ENCODE measurements around the gene SIAH1. TPM values are rescaled to one million over a fixed set of nuclear protein-coding genes. Genes with fewer than 3 reads are reported as not detected.
"Not testable (repeated sequence)": the region's sequence is repeated elsewhere in the genome, so short reads cannot be mapped to it uniquely, and the experiment has no call there.

Gene SIAH1
- total RNA-seq, 1 donor from 2014 or later, result 14.3 TPM

- intact Hi-C loops (cut with micrococcal nuclease), result no loop called here
Measured at GRCh38 chr16:48393485-48394354, 8.5 kb upstream of the SIAH1 start.

DNA sequence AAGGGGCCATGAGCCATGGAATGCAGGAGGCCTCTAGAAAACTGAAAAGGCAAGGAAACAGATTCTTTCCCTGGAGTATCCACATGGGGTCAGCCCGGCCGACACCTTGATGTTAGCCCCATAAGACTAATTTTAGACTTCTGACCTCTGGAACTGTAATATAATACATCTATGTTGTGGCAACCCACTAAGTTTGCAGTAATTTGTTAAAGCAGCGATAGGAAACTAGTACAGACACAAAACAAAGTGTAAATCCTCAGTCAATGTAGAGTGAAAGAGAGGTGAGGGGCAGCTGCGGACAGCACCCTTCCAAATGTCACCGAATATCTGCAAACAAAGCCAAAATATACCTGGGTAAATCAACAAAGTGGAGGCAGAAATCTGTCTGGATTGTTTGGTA, 7.2 kb upstream of the SIAH1 start:
- intact Hi-C loops (cut with micrococcal nuclease), result no loop called here

GRCh38 chr16:48386559-48387312, 1.5 kb upstream of the SIAH1 start:
- intact Hi-C loops (cut with micrococcal nuclease), result loop anchor here (10.0 kb wide), 2 partner anchors 1592 to 1678 kb away; partner anchors contain the start of gene HEATR3

- intact Hi-C loops (cut with micrococcal nuclease), result loop anchor here (1.0 to 10.0 kb wide), 13 partner anchors 18 to 1696 kb away; partner anchors contain the start of genes C16orf87, HEATR3, LONP2 and ORC6
Measured at GRCh38 chr16:48384520-48385252, 527 bp downstream of the SIAH1 start.

- intact Hi-C loops (cut with micrococcal nuclease), result loop anchor here (1.0 to 10.0 kb wide), 8 partner anchors 18 to 1695 kb away; partner anchors contain the start of genes HEATR3, ORC6 and VPS35
Measured at GRCh38 chr16:48383877-48384519, 1.2 kb downstream of the SIAH1 start.

DNA sequence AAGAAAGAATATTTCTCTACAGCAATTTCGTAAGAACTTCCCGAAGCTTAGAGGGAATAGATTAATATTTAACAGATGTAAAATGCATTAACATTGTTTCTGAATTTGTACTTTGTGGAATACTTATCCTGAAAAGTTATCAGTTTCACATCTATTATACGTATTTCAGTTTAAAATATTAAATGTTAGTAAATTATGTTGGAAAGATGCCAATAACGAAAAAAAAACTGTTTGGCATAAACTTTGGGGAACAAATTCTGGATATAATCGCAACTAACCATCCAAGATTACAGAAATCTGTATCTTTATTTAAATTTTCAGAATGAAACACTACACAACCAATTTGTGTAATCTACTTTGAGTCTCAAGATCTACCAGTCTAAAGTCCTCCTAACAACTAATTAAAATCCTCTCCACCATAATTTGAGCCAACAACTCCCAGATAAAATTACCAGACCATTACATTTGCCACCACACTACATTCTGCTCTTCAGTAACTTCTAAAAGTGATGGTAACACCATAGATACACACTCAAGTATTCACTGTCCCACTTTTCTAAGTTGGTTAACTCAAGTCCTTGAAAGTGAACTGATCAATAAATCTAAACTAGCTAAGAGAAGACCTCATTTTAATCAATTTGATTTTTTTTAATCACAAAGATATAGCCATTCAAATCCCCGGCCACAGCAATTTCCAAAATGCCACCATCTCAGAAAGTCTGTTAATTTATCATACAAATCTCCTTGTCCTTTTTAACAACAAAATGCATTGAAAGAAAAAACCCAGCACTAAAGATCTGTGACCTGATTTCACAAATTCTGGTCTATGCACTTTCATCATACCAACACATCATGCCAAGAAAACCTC, 2.0 kb downstream of the SIAH1 start:
- intact Hi-C loops (cut with micrococcal nuclease), result loop anchor here (5.0 to 10.0 kb wide), 3 partner anchors 66 to 1682 kb away; partner anchors contain the start of gene HEATR3

DNA sequence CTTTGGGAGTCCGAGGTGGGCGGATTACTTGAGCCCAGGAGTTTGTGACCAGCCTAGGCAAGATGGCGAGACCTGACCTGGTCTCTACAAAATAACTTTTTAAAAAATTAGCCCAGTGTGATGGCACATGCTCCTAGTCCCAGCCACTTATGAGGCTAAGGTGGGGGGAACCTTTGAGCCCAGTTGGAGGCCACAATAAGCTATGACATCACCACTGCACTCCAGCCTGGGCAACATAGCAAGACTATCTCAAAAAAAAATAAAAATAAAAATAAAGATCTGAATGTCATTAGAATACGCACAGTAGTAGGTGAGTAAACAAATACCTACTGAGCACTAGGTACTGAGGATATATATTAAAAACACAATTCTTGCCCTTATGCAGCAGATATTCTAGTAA, 3.1 kb downstream of the SIAH1 start:
- intact Hi-C loops (cut with micrococcal nuclease), result loop anchor here (5.0 to 10.0 kb wide), 3 partner anchors 65 to 1683 kb away; partner anchors contain the start of gene HEATR3

DNA sequence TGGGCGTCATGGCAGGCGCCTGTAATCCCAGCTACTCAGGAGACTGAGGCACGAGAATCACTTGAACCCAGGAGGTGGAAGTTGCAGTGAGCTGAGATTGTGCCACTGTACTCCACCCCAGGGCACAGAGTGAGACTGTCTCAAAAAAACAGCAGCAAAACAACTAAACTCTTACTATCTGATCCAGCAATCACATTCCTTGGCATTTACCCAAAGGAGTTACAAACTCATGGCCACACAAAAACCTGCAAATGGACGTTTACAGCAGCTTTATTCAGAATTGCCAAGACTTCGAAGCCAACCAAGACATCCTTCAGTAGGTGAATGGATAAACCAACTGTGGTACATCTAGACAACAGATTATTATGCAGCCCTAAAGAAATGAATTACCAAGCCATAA, 4.0 kb downstream of the SIAH1 start:
- intact Hi-C loops (cut with micrococcal nuclease), result loop anchor here (5.0 to 10.0 kb wide), 3 partner anchors 64 to 1684 kb away; partner anchors contain the start of gene HEATR3

GRCh38 chr16:48378836-48379235, 6.4 kb downstream of the SIAH1 start:
- intact Hi-C loops (cut with micrococcal nuclease), result no loop called here

DNA sequence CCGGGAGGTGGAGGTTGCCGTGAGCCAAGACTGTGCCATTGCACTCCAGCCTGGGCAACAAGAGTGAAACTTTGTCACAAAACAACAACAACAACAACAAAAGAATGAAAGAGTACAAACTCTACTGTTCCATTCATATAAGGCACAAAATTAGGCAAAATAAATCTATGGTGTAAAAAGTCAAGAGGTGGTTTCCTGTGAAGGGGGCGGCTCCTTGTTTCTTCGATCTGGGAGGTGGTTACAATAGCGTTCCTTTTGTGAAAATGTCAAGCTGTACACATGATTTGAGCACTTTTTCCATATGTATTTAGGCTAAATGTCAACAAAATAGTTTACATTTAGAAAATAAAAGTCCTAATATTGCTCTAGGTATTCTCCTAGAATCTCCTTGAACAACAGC, 6.9 kb downstream of the SIAH1 start:
- intact Hi-C loops (cut with micrococcal nuclease), result no loop called here

GRCh38 chr16:48377301-48377700, 7.9 kb downstream of the SIAH1 start:
- intact Hi-C loops (cut with micrococcal nuclease), result not testable (repeated sequence)

DNA sequence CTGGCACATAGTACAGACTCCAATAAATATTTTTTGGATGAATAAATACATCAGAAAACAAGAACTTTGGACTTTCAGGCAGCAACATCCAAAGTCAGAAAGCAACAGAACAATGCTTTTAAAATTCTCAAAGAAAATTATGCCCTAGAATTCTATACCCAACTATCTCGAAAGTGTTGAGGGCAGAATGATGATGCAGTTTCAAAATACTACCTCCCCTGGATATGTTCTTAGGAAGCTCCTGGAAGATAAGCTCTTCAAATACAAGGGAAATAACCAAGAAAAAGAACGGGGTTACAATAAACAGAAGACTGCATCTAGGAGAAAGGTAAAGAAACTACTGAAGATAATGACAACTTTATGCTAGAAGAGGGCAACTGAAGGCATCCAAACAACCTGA, 11.0 kb downstream of the SIAH1 start:
- intact Hi-C loops (cut with micrococcal nuclease), result no loop called here

DNA sequence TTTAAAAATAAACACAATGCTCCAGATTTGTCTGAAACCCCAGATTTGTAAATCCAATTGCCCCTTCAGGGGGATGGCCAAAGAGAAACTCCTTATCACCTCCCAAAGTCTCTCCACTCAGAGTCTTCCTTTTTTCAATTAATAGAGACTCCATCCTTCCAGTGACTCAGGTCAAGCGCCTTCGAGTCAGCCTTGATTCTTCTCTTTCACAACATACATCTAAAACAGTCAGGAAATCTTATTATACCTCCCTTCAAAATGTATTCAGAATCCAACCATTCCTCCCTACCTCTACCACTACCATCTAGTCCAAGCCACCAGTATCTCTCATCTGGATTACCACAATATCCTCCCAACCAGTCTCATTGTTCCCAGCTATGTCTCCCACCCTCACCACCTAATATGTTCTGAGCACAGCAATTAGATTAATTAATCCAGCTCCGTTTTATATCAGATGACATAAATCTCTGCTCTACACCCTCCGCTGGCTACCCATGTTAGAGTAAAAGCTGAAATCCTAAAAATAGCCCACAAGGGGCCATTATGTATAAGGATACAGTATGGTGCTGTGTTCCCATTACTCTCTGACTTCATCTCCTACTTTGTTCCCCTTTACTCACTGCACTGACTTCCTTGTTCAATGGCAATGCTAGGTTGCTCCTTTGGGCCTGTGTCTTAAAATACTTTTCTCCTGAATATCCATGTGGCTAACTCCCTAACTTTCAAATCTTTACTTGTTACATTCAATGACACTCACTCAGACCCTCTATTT, 11.8 kb downstream of the SIAH1 start:
- intact Hi-C loops (cut with micrococcal nuclease), result no loop called here

GRCh38 chr16:48372744-48373143, 12.5 kb downstream of the SIAH1 start:
- intact Hi-C loops (cut with micrococcal nuclease), result no loop called here

DNA sequence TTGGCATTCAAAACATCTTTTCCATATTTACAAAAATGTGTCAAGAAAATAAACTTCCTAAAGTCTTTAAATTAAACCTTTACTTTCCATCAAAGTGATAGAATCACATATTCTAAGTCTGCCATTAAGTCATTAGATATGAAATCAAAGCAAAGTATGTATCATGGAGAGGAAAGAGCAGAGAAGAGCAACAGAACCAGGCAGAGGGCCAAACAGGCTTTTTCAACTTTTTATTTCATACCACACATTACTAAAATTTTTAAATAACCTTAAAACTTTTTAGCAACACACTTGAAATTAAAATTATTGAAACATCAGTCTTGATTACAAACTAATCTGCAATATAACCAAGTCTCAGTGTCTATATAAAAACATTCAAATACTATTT, 13.8 kb downstream of the SIAH1 start:
- intact Hi-C loops (cut with micrococcal nuclease), result no loop called here

DNA sequence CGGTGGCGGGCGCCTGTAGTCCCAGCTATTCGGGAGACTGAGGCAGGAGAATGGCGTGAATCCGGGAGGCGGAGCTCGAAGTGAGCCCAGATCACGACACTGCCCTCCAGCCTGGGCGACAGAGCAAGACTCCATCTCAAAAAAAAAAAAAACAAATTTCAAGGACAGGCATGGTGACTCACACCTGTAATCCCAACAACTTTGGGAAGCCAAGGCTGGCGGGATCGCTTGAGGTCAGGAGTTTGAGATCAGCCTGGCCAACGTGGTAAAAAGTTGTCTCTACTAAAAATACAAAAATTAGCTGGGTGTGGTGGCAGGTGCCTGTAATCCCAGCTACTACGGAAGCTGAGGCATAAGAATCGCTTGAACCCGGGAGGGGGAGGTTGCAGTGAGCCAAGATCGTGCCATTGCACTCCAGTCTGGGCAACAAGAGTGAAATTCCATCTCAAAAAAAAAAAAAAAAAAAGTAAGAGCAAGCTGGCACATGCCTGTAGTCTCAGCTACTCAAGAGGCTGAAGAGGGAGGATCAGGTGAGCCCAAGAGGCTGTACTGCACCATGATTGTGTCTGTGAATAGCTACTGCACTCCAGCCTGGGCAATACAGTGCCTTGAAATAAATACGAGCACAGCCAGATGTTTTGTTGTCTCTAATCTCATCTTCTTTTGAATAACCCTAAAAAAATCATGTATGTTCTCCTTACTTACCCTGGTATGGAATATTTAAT, 14.4 kb downstream of the SIAH1 start:
- intact Hi-C loops (cut with micrococcal nuclease), result not testable (repeated sequence)

DNA sequence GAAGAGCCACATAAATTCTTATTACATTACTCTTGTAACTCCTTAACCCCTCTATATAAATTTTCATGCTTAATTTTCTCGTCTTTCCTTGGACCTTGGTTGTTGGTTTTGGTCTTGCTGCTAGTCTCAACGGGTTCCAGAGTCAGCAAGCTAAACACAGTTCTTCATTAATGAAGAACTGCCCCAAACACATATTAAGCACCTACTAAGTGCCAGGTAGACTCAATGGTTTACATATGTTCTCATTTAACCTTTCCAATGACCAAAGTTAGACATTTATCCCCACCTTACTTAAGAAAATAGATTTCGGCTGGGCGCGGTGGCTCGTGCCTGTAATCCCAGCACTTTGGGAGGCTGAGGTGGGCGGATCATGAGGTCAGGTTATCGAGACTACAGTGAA, 15.0 kb downstream of the SIAH1 start:
- intact Hi-C loops (cut with micrococcal nuclease), result no loop called here

GRCh38 chr16:48369765-48370164, 15.4 kb downstream of the SIAH1 start:
- intact Hi-C loops (cut with micrococcal nuclease), result loop anchor here (5.0 to 10.0 kb wide), 4 partner anchors 188 to 1397 kb away; partner anchors contain the start of genes DNAJA2, ITFG1, NETO2 and PHKB
